NCI-H510A (cell line): Measurements from ENCODE around the gene HHIPL1.
"Not testable (repeated sequence)": the region's sequence is repeated elsewhere in the genome, so short reads cannot be mapped to it uniquely, and the experiment has no call there.

Experiments used
- DNase-seq: peaks from one replicate; lab custom pipeline; 2025; lab: John Stamatoyannopoulos, UW

HHIPL1 gene

GRCh38 chr14:99660006-99660566 lies 15.2 kb downstream of the HHIPL1 start:
- no peak for DNase-seq

GRCh38 chr14:99660794-99661193 lies 15.9 kb downstream of the HHIPL1 start:
- no peak for DNase-seq

GRCh38 chr14:99661206-99661605 lies 16.3 kb downstream of the HHIPL1 start:
- DNase-seq: not testable (repeated sequence)

GRCh38 chr14:99662846-99663245 lies 17.9 kb downstream of the HHIPL1 start:
- no peak for DNase-seq

GRCh38 chr14:99663386-99664057 lies 18.6 kb downstream of the HHIPL1 start:
- DNase-seq: no peak

- no peak for DNase-seq
Observed at GRCh38 chr14:99664058-99664936, 19.4 kb downstream of the HHIPL1 start.

- no peak for DNase-seq
Observed at GRCh38 chr14:99664937-99665273, 20.0 kb downstream of the HHIPL1 start.

- DNase-seq: no peak
Observed at GRCh38 chr14:99666533-99666932, 21.6 kb downstream of the HHIPL1 start.

- DNase-seq: no peak
Observed at GRCh38 chr14:99667045-99667444, 22.1 kb downstream of the HHIPL1 start.

GRCh38 chr14:99667821-99668220 lies 22.9 kb downstream of the HHIPL1 start:
- DNase-seq: no peak

GRCh38 chr14:99668307-99669295 lies 23.7 kb downstream of the HHIPL1 start:
- no peak for DNase-seq

GRCh38 chr14:99670361-99671234 lies 25.7 kb downstream of the HHIPL1 start:
- no peak for DNase-seq

GRCh38 chr14:99671235-99672224 lies 26.6 kb downstream of the HHIPL1 start:
- no peak for DNase-seq

GRCh38 chr14:99672506-99673304 lies 27.8 kb downstream of the HHIPL1 start:
- no peak for DNase-seq

- DNase-seq: no peak
Observed at GRCh38 chr14:99673305-99674063, 28.6 kb downstream of the HHIPL1 start.

GRCh38 chr14:99674064-99674650 lies 29.2 kb downstream of the HHIPL1 start:
- DNase-seq: no peak

- DNase-seq: no peak
Observed at GRCh38 chr14:99674776-99675381, 29.9 kb downstream of the HHIPL1 start.
